ENCODE results near the gene SIRT3. TPM values are rescaled to one million over a fixed set of nuclear protein-coding genes. Genes with fewer than 3 reads are reported as not detected.
A peak's percentile ranks its signal among the peaks of the same experiment; 100 is the strongest.

SIRT3 gene
- total and polyA plus RNA-seq, 2 experiments from 2014 or later: 11.2 to 23.4 TPM

DNA sequence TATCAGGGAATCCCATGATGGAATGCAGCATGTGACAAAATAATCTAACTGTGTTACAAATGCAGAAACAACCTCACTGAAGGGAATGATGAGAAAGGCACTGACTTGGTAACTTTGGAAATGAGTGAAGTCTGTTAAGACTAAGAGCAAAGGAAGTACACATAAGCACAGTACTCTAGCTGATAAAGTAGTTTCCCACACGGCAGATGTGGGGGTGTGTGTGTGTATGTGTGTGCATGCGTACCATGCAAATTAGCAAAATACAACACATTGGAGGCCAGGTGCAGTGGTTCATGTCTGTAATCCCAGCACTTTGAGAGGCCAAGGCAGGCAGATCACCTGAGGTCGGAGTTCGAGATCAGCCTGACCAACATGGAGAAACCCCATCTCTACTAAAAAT is 25.5 kb upstream of the SIRT3 start:
- no peaks in the 10 kb centered on the region for H3K4me1 ChIP-seq (ENCODE audit: insufficient read depth)
- no peak overlapping the region for H3K4me3 ChIP-seq
- WGBS (ENCODE audit: low lambda C conversion rate, missing lambda C conversion rate): 88% methylated on average over 4 of the region's 4 CpGs
- no peaks in the 10 kb centered on the region for H3K79me2 ChIP-seq
- H3K36me3 ChIP-seq (replicated peaks; ENCODE audit: insufficient read depth, low read depth): no peaks in the 10 kb centered on the region
- H3K4me2 ChIP-seq: no peak overlapping the region
- no peaks in the 10 kb centered on the region for H4K20me1 ChIP-seq (ENCODE audit: insufficient read depth, poor library complexity, severe bottlenecking)
- H3K27ac ChIP-seq: no peak overlapping the region
- no peaks in the 10 kb centered on the region for H3K27me3 ChIP-seq
- no peak overlapping the region for H2AFZ ChIP-seq
- TF ChIP-seq, protein P1, sequence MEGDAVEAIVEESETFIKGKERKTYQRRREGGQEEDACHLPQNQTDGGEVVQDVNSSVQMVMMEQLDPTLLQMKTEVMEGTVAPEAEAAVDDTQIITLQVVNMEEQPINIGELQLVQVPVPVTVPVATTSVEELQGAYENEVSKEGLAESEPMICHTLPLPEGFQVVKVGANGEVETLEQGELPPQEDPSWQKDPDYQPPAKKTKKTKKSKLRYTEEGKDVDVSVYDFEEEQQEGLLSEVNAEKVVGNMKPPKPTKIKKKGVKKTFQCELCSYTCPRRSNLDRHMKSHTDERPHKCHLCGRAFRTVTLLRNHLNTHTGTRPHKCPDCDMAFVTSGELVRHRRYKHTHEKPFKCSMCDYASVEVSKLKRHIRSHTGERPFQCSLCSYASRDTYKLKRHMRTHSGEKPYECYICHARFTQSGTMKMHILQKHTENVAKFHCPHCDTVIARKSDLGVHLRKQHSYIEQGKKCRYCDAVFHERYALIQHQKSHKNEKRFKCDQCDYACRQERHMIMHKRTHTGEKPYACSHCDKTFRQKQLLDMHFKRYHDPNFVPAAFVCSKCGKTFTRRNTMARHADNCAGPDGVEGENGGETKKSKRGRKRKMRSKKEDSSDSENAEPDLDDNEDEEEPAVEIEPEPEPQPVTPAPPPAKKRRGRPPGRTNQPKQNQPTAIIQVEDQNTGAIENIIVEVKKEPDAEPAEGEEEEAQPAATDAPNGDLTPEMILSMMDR (IDR thresholded peaks at IDR 0.05; ENCODE audit: poor library complexity): no peak
- TF ChIP-seq EZH2 (IDR thresholded peaks at IDR 0.05; ENCODE audit: borderline replicate concordance): no peak
- TF ChIP-seq EZH2phosphoT487 (IDR thresholded peaks at IDR 0.05; ENCODE audit: low read depth, severe bottlenecking, unreplicated experiment): no peak
- H3K9me2 ChIP-seq (replicated peaks; ENCODE audit: insufficient read depth): no peaks in the 10 kb centered on the region
- no peaks in the 10 kb centered on the region for H3K9me3 ChIP-seq (ENCODE audit: low read depth)
- no peak for DNase-seq (ENCODE audit: low spot score)

DNA sequence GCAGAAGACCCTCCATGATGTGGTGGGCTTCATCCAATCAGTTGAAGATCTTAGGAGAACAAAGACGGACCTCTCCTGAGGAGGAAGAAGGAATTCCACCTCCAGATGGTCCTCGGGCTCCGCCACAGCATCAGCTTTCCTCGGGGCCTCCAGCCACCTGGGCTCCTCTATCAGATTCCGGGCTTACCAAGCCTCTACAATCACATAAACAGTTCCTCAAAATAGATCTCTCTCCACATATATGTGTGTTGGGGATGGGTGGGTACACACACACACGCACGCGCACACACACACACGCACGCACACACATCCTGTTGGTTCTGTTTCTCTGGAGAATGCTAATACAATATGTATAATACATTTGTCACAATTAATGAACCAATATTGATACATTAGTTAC is 23.3 kb upstream of the SIRT3 start:
- DNase-seq (ENCODE audit: low spot score): no peak
- Histone ChIP-seq H4K20me1 (ENCODE audit: insufficient read depth, poor library complexity, severe bottlenecking) (no peaks in the 10 kb centered on the region), H3K79me2 (no peaks in the 10 kb centered on the region), H3K27ac (no peak overlapping the region), H3K9me2 (replicated peaks; ENCODE audit: insufficient read depth) (no peaks in the 10 kb centered on the region), H3K27me3 (no peaks in the 10 kb centered on the region), H3K9me3 (ENCODE audit: low read depth) (no peaks in the 10 kb centered on the region), H3K4me2 (no peak overlapping the region), H2AFZ (no peak overlapping the region), H3K4me1 (ENCODE audit: insufficient read depth) (no peaks in the 10 kb centered on the region), H3K36me3 (replicated peaks; ENCODE audit: insufficient read depth, low read depth) (no peaks in the 10 kb centered on the region), H3K4me3 (no peak overlapping the region)
- TF ChIP-seq EZH2phosphoT487 (IDR thresholded peaks at IDR 0.05; ENCODE audit: low read depth, severe bottlenecking, unreplicated experiment) (no peak), EZH2 (IDR thresholded peaks at IDR 0.05; ENCODE audit: borderline replicate concordance) (no peak)
- TF ChIP-seq, protein P1 (IDR thresholded peaks at IDR 0.05; ENCODE audit: poor library complexity): no peak
- 89% methylated on average over 10 of the region's 10 CpGs for WGBS (ENCODE audit: low lambda C conversion rate, missing lambda C conversion rate)

DNA sequence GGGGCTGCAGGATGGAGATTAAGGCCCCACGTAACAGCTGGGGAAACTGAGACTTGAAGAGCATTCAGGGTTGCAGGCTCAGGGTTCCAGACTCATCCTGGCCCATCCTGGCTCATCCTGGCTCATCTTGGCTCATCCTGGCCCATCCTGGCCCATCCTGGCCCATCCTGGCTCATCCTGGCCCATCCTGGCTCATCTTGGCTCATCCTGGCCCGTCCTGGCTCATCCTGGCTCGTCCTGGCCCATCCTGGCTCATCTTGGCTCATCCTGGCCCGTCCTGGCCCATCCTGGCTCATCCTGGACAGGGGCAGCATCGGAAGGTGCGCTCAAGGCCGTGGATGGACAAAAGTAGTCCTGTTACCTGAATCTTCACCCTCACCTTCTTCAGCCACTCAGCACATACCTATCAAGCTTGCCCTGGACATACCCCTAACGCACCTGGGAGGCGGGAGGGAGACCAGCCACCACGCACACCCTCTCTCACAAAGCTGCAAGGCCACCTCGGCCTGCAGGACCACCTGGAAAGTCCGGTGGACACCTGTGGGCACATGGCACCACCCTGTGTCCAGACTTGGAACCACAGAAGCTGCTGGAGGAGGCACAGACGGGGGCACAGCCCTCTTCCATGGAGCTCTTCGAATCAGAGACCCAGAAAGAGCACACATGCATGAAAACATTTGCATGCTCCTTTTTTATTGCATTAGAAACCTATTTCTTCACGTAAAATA is 21.8 kb upstream of the SIRT3 start:
- no peaks in the 10 kb centered on the region for H3K36me3 ChIP-seq (replicated peaks; ENCODE audit: insufficient read depth, low read depth)
- H3K9me3 ChIP-seq (ENCODE audit: low read depth): no peaks in the 10 kb centered on the region
- no peaks in the 10 kb centered on the region for H4K20me1 ChIP-seq (ENCODE audit: insufficient read depth, poor library complexity, severe bottlenecking)
- no peak overlapping the region for H3K27ac ChIP-seq
- no peaks in the 10 kb centered on the region for H3K79me2 ChIP-seq
- no peaks in the 10 kb centered on the region for H3K9me2 ChIP-seq (replicated peaks; ENCODE audit: insufficient read depth)
- no peaks in the 10 kb centered on the region for H3K4me1 ChIP-seq (ENCODE audit: insufficient read depth)
- DNase-seq (ENCODE audit: low spot score): no peak
- TF ChIP-seq EZH2phosphoT487 (IDR thresholded peaks at IDR 0.05; ENCODE audit: low read depth, severe bottlenecking, unreplicated experiment) (no peak), EZH2 (IDR thresholded peaks at IDR 0.05; ENCODE audit: borderline replicate concordance) (no peak)
- TF ChIP-seq, protein P1 (IDR thresholded peaks at IDR 0.05; ENCODE audit: poor library complexity): peak; percentile 12
- H3K4me3 ChIP-seq: no peak overlapping the region
- 82% methylated on average over 15 of the region's 15 CpGs for WGBS (ENCODE audit: low lambda C conversion rate, missing lambda C conversion rate)
- no peak overlapping the region for H3K4me2 ChIP-seq
- H2AFZ ChIP-seq: no peak overlapping the region
- H3K27me3 ChIP-seq: no peaks in the 10 kb centered on the region

Data from hepatocyte (in vitro differentiated cells).